Measurements from ENCODE around the gene GRIN2D.

GRIN2D gene

DNA sequence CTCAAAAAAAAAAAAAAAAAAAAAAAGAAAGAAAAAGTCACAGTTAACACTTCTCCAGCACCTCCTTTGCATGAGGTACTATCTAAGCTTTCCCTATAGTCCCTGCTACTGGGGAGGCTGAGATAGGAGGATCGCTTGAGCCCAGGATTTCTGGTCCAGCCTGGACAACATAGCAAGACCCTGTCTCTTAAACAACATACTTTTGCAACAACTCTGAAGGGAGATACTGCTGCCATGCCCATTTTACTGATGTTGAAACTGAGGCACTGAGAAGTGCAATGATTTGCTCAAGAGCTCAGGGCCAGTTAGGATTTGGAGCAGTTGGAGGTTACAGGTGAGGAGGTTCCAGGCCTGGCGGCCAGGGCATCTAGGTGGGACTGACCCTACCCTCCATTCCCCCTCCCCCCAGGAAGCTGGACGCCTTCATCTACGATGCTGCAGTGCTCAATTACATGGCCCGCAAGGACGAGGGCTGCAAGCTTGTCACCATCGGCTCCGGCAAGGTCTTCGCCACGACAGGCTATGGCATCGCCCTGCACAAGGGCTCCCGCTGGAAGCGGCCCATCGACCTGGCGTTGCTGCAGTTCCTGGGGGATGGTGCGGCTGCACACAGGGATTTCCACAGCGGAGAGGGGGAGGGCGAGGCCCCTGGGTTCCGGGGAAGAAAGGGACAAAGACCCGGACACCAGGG lies 48.0 kb downstream of the GRIN2D start:
- DNase-seq (ENCODE audit: low read depth in 4 of 4, low spot score in 1 of 4) = no peak

DNA sequence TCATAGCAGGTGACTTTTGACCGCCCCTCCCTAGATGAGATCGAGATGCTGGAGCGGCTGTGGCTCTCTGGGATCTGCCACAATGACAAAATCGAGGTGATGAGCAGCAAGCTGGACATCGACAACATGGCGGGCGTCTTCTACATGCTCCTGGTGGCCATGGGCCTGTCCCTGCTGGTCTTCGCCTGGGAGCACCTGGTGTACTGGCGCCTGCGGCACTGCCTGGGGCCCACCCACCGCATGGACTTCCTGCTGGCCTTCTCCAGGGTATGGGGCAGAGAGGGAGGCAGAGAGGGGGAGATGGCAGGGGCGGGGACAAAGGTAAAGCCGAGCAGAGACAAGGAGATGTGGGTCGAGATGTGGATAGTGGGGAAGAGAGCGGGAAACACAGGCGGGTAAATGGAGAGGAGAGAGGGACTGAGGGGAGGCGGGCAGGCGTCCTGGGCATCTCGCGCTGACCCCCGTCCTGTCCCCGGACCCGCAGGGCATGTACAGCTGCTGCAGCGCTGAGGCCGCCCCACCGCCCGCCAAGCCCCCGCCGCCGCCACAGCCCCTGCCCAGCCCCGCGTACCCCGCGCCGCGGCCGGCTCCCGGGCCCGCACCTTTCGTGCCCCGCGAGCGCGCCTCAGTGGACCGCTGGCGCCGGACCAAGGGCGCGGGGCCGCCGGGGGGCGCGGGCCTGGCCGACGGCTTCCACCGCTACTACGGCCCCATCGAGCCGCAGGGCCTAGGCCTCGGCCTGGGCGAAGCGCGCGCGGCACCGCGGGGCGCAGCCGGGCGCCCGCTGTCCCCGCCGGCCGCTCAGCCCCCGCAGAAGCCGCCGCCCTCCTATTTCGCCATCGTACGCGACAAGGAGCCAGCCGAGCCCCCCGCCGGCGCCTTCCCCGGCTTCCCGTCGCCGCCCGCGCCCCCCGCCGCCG lies 48.9 kb downstream of the GRIN2D start:
- no peak for DNase-seq (ENCODE audit: low read depth in 4 of 4, low spot score in 1 of 4)

DNA sequence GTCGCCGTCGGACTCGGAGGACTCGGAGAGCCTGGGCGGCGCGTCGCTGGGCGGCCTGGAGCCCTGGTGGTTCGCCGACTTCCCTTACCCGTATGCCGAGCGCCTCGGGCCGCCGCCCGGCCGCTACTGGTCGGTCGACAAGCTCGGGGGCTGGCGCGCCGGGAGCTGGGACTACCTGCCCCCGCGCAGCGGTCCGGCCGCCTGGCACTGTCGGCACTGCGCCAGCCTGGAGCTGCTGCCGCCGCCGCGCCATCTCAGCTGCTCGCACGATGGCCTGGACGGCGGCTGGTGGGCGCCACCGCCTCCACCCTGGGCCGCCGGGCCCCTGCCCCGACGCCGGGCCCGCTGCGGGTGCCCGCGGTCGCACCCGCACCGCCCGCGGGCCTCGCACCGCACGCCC lies 49.8 kb downstream of the GRIN2D start:
- no peak for DNase-seq (ENCODE audit: low read depth in 4 of 4, low spot score in 1 of 4)
